Measurements from ENCODE around the gene PDE3A.
"Not testable (repeated sequence)": the region's sequence is repeated elsewhere in the genome, so short reads cannot be mapped to it uniquely, and the experiment has no call there.

Gene PDE3A

DNA sequence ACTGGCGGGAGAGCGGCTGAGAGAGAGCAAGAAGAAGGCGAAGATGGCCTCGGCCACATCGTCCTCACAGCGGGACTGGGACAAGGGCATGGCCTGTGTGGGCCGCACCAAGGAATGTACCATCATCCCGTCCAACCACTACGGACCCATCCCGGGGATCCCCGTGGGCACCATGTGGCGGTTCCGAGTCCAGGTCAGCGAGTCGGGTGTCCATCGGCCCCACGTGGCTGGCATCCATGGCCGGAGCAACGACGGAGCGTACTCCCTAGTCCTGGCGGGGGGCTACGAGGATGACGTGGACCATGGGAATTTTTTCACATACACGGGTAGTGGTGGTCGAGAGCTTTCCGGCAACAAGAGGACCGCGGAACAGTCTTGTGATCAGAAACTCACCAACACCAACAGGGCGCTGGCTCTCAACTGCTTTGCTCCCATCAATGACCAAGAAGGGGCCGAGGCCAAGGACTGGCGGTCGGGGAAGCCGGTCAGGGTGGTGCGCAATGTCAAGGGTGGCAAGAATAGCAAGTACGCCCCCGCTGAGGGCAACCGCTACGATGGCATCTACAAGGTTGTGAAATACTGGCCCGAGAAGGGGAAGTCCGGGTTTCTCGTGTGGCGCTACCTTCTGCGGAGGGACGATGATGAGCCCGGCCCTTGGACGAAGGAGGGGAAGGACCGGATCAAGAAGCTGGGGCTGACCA is 183.6 kb downstream of the PDE3A start:
- not testable (repeated sequence) for DNase-seq (ENCODE audit: low spot score)

- not testable (repeated sequence) for DNase-seq (ENCODE audit: low spot score)
These were observed 184.2 kb downstream of the PDE3A start for GRCh38 chr12:20552586-20552985.

- no peak for DNase-seq (ENCODE audit: low spot score)
These were observed 186.7 kb downstream of the PDE3A start for GRCh38 chr12:20555015-20555414.

DNA sequence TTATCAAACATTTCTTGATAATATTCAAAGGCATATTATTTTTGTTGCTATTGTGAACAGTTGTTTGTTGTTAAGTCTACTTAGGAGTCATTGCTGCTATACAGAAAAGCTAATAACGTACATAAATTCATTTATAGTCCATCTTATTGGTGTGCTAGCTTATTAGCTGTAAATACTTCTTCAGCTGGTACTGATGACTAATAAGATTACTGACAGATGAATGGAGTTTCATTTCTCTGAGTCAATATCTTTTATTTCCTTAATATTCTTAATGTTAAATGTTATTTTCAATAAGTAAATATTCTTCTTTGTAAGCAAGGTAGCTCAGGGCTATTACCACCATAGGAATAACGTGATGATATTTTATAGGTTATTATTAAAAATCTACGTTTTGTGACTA is 187.4 kb downstream of the PDE3A start:
- DNase-seq (ENCODE audit: low spot score), result no peak

GRCh38 chr12:20557096-20557495 is 188.8 kb downstream of the PDE3A start:
- DNase-seq (ENCODE audit: low spot score), result no peak

- no peak for DNase-seq (ENCODE audit: low spot score)
These were observed 192.6 kb downstream of the PDE3A start for GRCh38 chr12:20560935-20561334.

- DNase-seq (ENCODE audit: low spot score), result no peak
These were observed 193.5 kb downstream of the PDE3A start for GRCh38 chr12:20561871-20562270.

DNA sequence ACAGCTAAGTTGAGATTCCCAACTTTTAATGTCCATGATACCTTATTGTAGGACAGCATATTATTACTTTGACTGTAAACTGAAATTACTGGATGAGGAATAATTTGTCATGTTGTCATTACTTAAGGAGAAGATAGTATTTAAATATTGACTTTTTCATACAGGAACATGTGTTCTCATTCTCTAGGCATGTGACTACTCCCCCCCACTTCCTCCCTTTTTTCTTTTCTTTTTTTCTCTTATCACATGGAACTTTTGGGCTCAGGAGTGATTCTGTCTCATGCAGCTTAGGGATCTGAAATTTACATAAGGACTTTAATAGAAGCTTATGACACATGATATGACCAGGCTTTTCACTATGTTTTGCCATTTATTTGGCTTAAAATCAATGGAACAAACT is 199.1 kb downstream of the PDE3A start:
- DNase-seq (ENCODE audit: low spot score), result no peak

DNA sequence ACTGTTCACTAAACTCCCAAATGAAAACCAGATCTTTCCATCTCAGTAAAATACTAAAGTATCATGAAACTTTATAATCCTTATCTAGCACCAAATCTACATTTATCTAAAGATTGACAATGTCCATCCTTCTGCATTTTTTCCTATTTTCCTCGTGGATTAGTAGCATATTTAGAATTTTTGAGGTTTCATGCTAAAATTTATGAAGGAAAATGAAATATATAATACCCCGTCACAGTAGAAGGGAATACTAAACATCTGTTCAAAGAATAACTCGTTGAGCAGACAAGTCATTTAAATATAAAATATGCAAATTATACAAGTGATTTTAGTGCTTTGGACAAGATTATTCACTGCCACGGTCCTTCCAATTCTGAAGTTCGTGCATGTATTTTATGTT is 204.1 kb downstream of the PDE3A start:
- DNase-seq (ENCODE audit: low spot score), result no peak

- no peak for DNase-seq (ENCODE audit: low spot score)
These were observed 208.2 kb downstream of the PDE3A start for GRCh38 chr12:20576528-20576927.

DNA sequence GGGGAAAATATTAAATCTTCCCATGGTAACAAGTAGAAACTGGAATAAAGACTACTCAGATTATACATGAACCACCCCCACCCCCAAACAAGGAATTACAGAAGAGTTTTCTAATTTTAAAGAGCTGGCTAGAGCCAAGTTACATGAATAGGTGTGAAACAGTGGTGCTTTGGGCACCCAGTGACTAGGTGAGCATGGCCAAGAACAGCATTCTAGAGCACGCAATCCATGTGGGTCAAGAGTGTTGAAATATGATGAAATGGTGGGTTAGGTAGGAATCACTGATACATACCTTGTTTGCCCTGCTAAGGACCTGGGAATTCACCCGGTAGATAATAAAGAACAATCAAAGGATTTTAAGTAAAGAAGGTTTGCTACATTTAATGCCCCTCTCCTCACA is 208.7 kb downstream of the PDE3A start:
- DNase-seq (ENCODE audit: low spot score), result no peak

DNA sequence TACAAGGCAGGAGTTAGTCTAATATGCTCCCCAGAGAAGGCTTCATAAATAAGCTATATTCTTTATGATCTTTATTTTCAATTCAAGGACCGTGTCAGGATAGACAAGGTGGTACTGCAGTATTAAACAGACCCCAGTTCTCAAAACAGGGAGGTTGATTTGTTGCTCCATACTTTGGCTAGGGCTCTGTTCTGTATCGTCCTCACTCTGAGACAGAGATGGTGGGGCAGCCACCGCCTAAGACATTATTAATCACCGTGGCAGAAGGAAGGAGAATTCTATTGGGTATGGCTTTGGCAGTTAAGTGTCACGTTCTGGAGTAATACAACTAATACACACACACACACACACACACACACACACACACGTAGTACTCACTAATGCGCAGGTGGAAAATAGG is 209.8 kb downstream of the PDE3A start:
- DNase-seq (ENCODE audit: low spot score), result no peak

DNA sequence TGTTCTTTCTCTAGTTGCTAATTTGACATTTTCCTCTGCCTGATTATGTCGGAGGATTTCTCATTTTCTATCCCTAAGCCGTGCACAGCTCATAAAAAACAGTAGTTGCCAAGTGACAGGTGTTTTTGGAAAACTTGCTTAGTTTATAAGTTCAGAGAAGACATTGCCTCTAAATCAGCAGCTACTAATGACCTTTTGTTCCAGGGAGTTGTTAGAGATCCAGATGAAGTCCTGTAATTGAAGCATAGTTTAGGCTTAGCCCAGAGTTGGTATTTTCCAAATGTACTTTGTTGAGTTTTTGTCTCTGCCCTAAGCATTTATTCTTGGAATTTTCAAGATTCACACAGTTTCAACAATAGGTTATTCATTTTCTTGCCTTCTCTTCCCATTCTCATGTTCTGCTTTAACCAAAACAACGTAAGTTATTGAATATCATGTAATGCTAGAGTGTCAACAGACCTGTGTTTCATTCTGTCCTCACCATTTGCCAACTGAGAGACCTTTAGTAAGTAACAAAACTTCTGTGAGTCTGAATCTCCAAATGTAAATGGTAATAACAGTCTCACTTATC is 216.8 kb downstream of the PDE3A start:
- no peak for DNase-seq (ENCODE audit: low spot score)

- DNase-seq (ENCODE audit: low spot score), result no peak
These were observed 217.6 kb downstream of the PDE3A start for GRCh38 chr12:20585913-20586312.

- DNase-seq (ENCODE audit: low spot score), result no peak
These were observed 219.7 kb downstream of the PDE3A start for GRCh38 chr12:20588042-20588441.

- no peak for DNase-seq (ENCODE audit: low spot score)
These were observed 222.2 kb downstream of the PDE3A start for GRCh38 chr12:20590570-20590969.

- DNase-seq (ENCODE audit: low spot score), result no peak
These were observed 224.2 kb downstream of the PDE3A start for GRCh38 chr12:20592556-20592955.

GRCh38 chr12:20593611-20594010 is 225.3 kb downstream of the PDE3A start:
- DNase-seq (ENCODE audit: low spot score), result no peak

DNA sequence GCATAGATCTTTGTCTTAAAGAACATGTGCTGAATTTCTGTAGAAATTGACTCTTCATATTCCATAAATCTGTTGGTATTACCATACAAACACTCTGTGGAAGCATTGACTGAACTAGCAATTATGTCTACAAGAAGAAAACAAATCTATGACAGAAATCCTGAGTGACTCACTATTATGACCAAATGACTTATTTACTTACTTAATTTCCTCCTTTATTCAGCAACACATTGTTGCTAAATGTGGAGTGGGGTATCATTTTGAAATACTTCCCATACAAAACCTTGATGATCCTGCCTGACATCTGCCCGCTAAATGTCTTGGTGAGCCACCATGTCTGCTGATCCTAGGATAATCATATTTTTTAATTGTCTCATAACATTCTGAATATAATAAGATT is 227.7 kb downstream of the PDE3A start:
- no peak for DNase-seq (ENCODE audit: low spot score)

GRCh38 chr12:20599757-20600156 is 231.4 kb downstream of the PDE3A start:
- DNase-seq (ENCODE audit: low spot score), result no peak

- peak; percentile 5 for DNase-seq (ENCODE audit: low spot score)
These were observed 233.4 kb downstream of the PDE3A start for GRCh38 chr12:20601668-20602280.

DNA sequence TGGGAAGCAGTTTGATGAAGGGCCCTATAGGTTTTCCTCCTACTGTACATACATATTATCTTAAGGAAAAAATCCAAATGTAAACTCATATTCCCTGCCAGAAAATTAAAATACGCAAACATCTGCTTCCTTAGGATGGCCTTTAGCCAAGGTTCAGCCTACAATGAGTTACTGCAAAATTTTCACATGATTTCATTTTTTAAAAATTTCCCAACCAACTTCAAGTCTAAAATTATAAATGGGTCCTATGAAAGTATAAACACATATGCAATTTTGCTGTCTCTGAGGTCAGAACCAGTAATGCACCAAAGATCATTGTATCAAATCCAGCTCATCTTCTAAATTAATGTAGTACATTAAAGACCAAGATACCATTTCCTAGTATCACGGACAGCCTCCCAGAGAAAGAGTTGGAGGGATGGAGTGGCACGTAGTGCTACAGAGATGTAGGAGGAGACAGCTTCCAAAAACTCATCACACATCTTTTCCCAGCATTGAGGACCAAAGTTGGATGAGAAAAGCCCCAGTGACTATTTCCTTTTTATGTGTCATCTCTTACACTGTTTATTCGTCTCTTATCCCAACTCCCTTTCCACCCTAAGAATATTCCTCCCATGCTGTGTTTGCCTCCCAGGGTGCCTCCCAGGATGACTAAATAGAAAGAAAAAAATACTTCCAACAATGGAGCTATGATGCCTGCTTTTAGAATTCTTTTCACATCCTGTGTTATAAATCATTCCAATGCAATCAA is 234.5 kb downstream of the PDE3A start:
- DNase-seq (ENCODE audit: low spot score), result peak; percentile 39
